Effector CD8-positive, alpha-beta T cell (primary cell): ENCODE data around the gene TNNT2.

Experiments used
- DNase-seq: peaks from one replicate; lab custom pipeline; 2025; lab: John Stamatoyannopoulos, UW

TNNT2 gene

GRCh38 chr1:201403359-201403758 lies 25.9 kb upstream of the TNNT2 start:
- no peak for DNase-seq

GRCh38 chr1:201401700-201402099 lies 24.2 kb upstream of the TNNT2 start:
- no peak for DNase-seq

GRCh38 chr1:201400852-201401230 lies 23.4 kb upstream of the TNNT2 start:
- no peak for DNase-seq

- DNase-seq, result no peak
Measured at GRCh38 chr1:201400212-201400851, 22.9 kb upstream of the TNNT2 start.

GRCh38 chr1:201399352-201400126 lies 22.1 kb upstream of the TNNT2 start:
- no peak for DNase-seq

GRCh38 chr1:201399018-201399351 lies 21.5 kb upstream of the TNNT2 start, which contains the start of gene LAD1:
LAD1 (minus strand) TSS chr1:201399324; CDS start chr1:201399306, 18 bp downstream.
- DNase-seq, result no peak

GRCh38 chr1:201397675-201398074 lies 20.2 kb upstream of the TNNT2 start:
- no peak for DNase-seq

GRCh38 chr1:201396861-201397464 lies 19.5 kb upstream of the TNNT2 start:
- DNase-seq, result no peak

GRCh38 chr1:201395936-201396335 lies 18.5 kb upstream of the TNNT2 start:
- DNase-seq, result no peak

- DNase-seq, result no peak
Measured at GRCh38 chr1:201394591-201394990, 17.1 kb upstream of the TNNT2 start.

GRCh38 chr1:201393076-201393475 lies 15.6 kb upstream of the TNNT2 start:
- no peak for DNase-seq

- no peak for DNase-seq
Measured at GRCh38 chr1:201391651-201392511, 14.4 kb upstream of the TNNT2 start.

GRCh38 chr1:201391225-201391624 lies 13.7 kb upstream of the TNNT2 start:
- no peak for DNase-seq

GRCh38 chr1:201389051-201389450 lies 11.6 kb upstream of the TNNT2 start:
- DNase-seq, result no peak

- no peak for DNase-seq
Measured at GRCh38 chr1:201386208-201386607, 8.7 kb upstream of the TNNT2 start.

GRCh38 chr1:201385299-201385891 lies 7.9 kb upstream of the TNNT2 start:
- no peak for DNase-seq

- no peak for DNase-seq
Measured at GRCh38 chr1:201384406-201384782, 6.9 kb upstream of the TNNT2 start.

GRCh38 chr1:201383647-201384405 lies 6.3 kb upstream of the TNNT2 start:
- DNase-seq, result no peak

GRCh38 chr1:201381130-201381529 lies 3.6 kb upstream of the TNNT2 start:
- DNase-seq, result no peak

- no peak for DNase-seq
Measured at GRCh38 chr1:201379733-201380242, 2.3 kb upstream of the TNNT2 start.

GRCh38 chr1:201378804-201379203 lies 1.3 kb upstream of the TNNT2 start:
- DNase-seq, result no peak
